ENCODE results near the gene PCDHB12.
"Not testable (repeated sequence)": the region's sequence is repeated elsewhere in the genome, so short reads cannot be mapped to it uniquely, and the experiment has no call there.

Gene PCDHB12

DNA sequence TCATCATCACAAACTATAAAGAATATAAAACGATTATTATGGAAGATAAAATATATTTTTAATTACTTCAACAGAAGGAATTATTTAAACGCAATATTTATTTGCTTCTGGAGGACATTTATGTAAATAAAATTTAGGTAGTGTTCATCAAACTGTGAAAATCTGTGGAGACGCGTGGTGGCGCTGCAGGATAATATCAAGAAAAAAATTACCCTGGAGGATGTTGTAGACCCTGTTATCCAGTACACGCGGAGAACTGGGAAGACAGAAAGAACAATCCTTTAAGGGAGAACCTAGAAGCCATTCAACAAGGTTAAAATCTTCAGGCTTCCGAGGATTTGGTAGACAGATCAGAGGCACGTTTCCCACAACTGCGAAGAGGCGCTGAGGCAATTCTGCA, at the start of gene PCDHB12:
Gene PCDHB12, plus strand, starts transcription at position 242 of the 400 bp plus-strand sequence. CDS start 189 bp downstream, outside the sequence.
- DNase-seq, result no peak

DNA sequence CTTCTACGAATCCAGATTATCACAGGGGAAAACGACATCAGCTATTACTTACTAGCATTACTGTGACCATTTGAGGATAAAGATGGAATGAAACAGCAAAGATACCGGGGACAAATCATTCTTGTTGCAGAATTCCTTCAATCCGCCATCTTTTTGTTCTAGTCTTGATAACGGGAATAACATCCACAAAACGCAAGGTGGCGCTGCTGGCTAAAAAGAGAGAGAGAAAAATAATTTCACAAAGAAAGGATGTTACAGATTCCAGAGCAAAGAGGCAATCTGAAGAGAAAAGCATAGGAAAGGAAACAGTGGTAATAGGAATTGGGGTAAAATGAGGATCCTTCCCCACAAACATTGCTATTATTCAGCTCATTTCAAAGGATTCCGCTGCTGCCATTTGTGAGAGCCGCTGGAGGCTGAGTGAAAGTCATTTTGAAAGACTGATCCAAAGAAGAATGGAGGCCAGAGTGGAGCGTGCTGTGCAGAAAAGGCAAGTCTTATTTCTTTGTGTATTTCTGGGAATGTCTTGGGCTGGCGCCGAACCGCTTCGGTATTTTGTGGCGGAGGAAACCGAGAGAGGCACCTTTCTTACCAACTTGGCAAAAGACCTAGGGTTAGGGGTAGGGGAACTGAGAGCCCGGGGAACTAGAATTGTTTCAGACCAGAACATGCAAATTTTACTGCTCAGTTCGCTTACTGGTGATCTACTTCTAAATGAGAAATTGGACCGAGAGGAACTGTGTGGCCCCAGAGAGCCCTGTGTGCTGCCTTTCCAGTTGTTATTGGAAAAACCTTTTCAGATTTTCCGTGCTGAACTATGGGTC, 35.9 kb upstream of the PCDHB12 start, which contains the start of gene PCDHB7:
Gene PCDHB7, plus strand, starts transcription at position 264 of the 824 bp plus-strand sequence. Its CDS starts 192 bp downstream, at position 456.
- DNase-seq, result no peak

GRCh38 chr5:141174291-141175104, 34.0 kb upstream of the PCDHB12 start:
- not testable (repeated sequence) for DNase-seq

DNA sequence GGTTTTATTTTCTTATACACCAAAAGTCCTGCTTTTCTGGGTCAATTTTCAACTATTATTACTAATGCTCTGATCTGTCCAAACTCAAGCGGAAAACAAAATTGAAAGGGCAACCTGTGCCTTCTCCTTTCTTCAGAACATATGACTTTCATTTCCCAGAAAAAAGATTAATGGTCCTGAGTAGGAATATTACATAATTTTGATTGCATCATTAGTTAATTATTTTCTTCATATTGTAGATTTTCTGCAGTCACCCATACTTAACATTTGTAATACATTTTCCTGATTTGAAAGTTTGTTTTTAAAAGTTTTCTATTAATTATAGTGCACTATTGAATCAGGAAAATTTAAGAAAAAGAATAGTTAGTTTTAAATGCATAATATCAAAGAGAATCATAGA, 32.6 kb upstream of the PCDHB12 start:
- DNase-seq, result no peak

DNA sequence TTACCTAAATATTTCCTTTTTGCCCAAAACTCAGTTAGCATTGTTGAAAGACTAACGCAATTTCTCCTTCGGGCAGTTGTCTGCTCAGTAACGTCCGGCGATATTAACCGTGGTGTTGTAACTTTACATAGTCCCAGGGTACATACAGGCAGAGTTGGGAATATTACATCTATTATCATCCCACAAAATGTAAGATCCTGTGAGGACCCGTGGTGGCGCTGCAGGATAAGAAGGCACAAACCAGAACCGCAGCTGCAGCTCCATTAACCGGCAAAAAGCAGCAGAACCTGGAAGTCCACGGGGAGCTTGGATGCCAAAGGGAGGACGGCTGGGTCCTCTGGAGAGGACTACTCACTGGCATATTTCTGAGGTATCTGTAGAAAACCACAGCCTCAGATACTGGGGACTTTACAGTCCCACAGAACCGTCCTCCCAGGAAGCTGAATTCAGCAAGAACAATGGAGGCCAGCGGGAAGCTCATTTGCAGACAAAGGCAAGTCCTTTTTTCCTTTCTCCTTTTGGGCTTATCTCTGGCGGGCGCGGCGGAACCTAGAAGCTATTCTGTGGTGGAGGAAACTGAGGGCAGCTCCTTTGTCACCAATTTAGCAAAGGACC, 30.8 kb upstream of the PCDHB12 start, which contains the start of gene PCDHB8:
Gene PCDHB8, plus strand, starts transcription at position 214 of the 615 bp plus-strand sequence. Its CDS starts 245 bp downstream, at position 459.
- DNase-seq, result not testable (repeated sequence)

DNA sequence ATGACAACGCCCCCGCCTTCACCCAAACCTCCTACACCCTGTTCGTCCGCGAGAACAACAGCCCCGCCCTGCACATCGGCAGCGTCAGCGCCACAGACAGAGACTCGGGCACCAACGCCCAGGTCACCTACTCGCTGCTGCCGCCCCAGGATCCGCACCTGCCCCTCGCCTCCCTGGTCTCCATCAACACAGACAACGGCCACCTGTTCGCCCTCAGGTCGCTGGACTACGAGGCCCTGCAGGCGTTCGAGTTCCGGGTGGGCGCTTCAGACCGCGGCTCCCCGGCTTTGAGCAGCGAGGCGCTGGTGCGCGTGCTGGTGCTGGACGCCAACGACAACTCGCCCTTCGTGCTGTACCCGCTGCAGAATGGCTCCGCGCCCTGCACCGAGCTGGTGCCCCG, 29.1 kb upstream of the PCDHB12 start:
- not testable (repeated sequence) for DNase-seq

- DNase-seq, result not testable (repeated sequence)
These were observed 28.6 kb upstream of the PCDHB12 start for GRCh38 chr5:141179876-141180275.

- DNase-seq, result no peak
These were observed 28.2 kb upstream of the PCDHB12 start for GRCh38 chr5:141180313-141180712.

- no peak for DNase-seq
These were observed 26.3 kb upstream of the PCDHB12 start, which contains the start of gene PCDHB16 for GRCh38 chr5:141182248-141182647. Gene PCDHB16 (plus strand): TSS chr5:141182387. CDS start chr5:141182560, 173 bp downstream.

- DNase-seq, result not testable (repeated sequence)
These were observed 24.2 kb upstream of the PCDHB12 start for GRCh38 chr5:141184117-141184855.

DNA sequence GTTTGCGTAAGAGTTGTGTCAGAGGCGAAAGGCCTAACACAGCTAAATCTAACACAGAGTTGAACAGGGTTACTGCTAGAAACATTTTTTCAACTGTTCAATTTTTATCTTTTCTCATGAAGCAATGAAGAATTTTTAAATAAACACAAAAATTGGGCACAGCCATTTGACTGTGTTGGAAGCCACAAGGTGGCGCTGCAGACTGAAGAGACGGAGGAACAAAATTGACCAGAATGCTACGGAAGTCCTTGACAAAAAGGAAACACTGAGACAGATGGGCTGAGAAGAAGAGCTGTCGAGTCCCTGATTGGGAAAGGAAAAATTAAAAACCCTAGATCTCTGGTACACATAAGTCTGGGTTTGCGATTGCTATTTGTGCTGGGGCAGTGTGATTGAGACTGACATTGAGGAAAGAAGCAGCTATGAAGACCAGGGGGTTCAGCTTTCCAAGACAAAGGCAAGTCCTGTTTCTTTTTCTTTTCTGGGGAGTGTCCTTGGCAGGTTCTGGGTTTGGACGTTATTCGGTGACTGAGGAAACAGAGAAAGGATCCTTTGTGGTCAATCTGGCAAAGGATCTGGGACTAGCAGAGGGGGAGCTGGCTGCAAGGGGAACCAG, 21.5 kb upstream of the PCDHB12 start, which contains the start of gene PCDHB9:
Gene PCDHB9, plus strand, starts transcription at position 265 of the 616 bp plus-strand sequence. Its CDS starts 158 bp downstream, at position 423.
- DNase-seq, result no peak

DNA sequence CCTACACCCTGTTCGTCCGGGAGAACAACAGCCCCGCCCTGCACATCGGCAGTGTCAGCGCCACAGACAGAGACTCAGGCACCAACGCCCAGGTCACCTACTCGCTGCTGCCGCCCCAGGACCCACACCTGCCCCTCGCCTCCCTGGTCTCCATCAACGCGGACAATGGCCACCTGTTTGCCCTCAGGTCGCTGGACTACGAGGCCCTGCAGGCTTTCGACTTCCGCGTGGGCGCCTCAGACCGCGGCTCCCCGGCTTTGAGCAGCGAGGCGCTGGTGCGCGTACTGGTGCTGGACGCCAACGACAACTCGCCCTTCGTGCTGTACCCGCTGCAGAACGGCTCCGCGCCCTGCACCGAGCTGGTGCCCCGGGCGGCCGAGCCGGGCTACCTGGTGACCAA, 19.8 kb upstream of the PCDHB12 start:
- DNase-seq, result not testable (repeated sequence)

DNA sequence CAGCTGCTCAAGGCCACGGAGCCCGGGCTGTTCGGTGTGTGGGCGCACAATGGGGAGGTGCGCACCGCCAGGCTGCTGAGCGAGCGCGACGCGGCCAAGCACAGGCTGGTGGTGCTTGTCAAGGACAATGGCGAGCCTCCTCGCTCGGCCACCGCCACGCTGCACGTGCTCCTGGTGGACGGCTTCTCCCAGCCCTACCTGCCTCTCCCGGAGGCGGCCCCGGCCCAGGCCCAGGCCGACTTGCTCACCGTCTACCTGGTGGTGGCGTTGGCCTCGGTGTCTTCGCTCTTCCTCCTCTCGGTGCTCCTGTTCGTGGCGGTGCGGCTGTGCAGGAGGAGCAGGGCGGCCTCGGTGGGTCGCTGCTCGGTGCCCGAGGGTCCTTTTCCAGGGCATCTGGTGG, 19.4 kb upstream of the PCDHB12 start:
- DNase-seq, result not testable (repeated sequence)

DNA sequence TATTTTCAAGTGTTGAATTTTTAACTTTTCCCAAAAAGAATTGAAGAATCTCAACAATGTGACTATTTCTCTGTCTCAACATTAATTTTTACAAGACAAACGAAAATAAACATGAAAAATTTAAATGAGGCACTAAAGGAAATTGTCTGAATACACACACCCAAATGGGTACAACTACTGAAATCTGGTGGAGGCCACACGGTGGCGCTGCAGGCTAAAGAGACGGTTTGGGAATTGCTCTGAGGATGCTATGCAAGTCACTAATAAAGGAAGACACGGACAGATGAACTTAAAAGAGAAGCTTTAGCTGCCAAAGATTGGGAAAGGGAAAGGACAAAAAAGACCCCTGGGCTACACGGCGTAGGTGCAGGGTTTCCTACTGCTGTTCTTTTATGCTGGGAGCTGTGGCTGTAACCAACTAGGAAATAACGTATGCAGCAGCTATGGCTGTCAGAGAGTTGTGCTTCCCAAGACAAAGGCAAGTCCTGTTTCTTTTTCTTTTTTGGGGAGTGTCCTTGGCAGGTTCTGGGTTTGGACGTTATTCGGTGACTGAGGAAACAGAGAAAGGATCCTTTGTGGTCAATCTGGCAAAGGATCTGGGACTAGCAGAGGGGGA, 16.3 kb upstream of the PCDHB12 start, which contains the start of gene PCDHB10:
Gene PCDHB10, plus strand, starts transcription at position 244 of the 616 bp plus-strand sequence. Its CDS starts 200 bp downstream, at position 444.
- no peak for DNase-seq

DNA sequence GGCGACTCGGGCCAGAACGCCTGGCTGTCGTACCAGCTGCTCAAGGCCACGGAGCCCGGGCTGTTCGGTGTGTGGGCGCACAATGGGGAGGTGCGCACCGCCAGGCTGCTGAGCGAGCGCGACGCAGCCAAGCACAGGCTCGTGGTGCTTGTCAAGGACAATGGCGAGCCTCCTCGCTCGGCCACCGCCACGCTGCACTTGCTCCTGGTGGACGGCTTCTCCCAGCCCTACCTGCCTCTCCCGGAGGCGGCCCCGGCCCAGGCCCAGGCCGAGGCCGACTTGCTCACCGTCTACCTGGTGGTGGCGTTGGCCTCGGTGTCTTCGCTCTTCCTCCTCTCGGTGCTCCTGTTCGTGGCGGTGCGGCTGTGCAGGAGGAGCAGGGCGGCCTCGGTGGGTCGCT, 14.2 kb upstream of the PCDHB12 start:
- DNase-seq, result not testable (repeated sequence)

DNA sequence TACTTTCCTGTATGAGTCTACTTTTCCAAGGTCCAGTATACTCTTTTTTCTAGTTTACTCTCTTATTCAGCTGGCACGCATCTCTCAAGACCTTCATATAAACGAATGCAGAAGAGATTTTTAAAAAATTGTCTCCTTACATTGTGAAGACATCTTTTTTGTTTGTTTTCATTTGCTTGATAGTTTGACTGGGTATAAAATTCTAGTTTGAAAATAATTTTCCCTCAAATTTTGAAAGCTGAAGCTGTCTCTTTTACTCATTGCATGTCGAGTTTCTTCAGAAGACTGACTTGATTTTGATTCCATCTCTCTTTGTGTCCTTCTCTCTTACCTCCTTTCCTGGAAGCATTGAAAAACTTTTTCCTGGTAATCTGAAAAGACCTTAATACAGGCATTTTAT, 12.2 kb upstream of the PCDHB12 start:
- DNase-seq, result no peak

DNA sequence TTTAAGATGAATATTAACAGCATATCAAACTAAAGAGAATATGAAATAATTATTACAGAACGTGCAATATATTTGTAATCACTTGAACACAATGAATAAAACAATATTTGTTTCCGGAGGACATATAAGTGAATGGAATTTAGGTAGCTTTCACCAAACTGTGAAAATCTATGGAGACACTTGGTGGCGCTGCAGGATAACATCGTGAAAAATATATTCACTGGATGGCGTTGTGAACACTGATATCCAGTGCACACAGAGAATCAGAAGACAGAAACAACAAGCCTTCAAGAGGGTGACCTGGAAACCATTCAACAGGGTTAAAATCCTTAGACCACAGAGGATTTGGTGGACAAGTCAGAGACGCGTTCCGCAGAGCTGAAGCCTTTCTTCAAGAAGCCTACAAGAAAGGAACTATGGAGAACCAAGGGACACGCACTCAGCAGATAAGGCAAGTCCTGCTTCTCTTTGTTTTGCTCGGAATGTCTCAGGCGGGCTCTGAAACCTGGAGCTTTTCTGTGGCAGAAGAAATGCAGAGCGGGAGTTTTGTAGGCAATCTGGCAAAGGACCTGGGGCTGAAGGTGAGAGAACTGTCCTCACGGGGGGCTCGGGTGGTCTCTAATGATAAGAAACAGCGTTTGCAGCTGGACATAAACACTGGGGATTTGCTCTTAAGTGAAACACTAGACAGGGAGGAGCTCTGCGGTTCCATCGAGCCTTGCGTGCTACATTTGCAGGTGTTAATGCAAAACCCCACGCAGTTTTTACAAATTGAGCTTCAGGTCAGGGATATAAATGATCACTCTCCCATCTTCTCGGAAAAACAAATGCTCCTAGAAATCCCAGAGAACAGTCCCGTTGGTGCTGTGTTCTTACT, 8.9 kb upstream of the PCDHB12 start, which contains the start of gene PCDHB11:
Gene PCDHB11, plus strand, starts transcription at position 269 of the 877 bp plus-strand sequence. Its CDS starts 148 bp downstream, at position 417.
- DNase-seq, result no peak

- DNase-seq, result not testable (repeated sequence)
These were observed 7.4 kb upstream of the PCDHB12 start for GRCh38 chr5:141201126-141201525.

DNA sequence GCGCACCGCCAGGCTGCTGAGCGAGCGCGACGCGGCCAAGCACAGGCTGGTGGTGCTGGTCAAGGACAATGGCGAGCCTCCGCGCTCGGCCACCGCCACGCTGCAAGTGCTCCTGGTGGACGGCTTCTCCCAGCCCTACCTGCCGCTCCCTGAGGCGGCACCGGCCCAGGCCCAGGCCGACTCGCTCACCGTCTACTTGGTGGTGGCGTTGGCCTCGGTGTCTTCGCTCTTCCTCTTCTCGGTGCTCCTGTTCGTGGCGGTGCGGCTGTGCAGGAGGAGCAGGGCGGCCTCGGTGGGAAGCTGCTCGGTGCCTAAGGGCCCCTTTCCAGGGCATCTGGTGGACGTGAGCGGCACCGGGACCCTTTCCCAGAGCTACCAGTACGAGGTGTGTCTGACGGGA, 6.9 kb upstream of the PCDHB12 start:
- DNase-seq, result not testable (repeated sequence)

- DNase-seq, result not testable (repeated sequence)
These were observed 1.8 kb downstream of the PCDHB12 start for GRCh38 chr5:141210281-141210680.

Measured in activated naive CD4-positive, alpha-beta T cell (primary cell).